CD4-positive, alpha-beta T cell treated with Interleukin-12 subunit alpha and Interleukin-12 subunit beta, for 1 hour (primary cell): Measurements from ENCODE around the gene JUND.
A peak's percentile ranks its signal among the peaks of the same experiment; 100 is the strongest.

ENCODE experiments used
- DNase-seq: peaks from one replicate; pipeline ENCODE4 v3.0.0-alpha.2; 2020

JUND gene

GRCh38 chr19:18308051-18308947 lies 26.9 kb upstream of the JUND start:
- no peak for DNase-seq

DNA sequence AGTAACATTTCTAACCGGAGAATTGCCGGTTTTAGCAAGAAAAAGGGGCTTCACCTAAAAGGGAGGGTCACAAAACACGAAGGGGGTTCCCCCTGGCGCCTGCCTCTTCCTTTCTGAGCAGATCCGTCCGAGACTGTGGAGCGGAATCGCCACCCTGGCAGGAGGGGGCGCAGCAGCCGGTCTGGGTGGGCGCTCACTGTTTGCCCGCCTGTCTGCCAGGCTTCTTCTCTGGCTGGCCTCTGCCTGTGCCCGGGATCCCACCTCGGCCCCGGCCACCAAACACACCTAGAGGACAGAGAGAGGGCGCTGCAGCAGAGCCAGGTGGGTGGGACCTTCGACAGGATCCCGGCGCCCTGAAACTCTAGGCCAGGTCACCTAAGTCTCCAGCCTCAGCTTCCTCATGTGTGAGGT lies 25.9 kb upstream of the JUND start:
- peak; percentile 60 for DNase-seq

DNA sequence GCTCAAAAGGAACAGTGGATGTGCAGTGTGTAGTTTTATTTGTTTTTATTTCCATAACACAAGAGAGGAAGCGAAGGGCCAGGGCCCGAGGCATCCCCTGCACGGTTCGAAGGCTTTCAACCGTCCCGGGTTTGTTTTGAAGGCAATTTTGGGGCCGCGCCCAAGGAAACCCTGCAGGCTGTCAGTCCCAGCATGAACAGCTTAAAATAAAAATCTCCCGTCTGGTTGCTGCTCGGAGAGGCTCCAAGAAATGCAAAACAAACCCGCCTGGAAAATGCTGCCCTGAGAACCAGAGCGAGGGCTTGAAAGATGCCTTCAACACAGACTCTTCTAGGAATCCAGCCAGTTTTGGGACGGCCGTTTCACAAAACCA lies 25.5 kb upstream of the JUND start:
- DNase-seq: no peak

DNA sequence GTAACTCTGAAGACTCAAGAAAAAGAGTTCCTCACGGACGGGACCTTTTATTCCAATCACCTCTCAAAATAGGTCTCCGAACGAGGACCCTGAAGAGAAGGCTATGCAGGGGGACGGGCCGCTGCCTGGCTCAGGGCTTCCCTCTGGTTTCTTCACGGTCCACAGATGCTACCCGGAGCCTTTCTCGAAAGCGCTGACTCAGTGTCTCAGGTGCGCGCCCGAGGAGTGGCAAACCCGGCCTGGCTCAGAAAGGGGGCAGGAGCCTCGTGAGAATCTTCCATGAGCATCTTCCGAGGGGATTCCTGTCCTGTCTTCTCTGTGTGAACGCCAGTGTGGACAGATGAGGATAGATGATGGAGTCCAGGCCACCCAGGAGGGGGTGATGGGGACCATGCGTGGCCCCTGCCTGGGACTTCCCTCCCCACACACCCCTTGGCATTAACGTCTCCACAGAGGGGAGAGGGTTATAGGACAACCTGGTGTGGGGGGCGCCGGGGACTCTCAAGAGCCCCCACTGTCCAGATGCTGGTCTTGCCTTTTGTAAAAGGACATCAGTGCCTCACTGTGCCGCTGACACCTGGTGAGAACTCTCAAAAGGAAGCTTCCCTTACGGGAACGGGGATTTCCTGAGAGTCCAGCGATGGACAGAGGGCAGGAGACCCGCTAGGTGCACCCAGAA lies 24.9 kb upstream of the JUND start:
- no peak for DNase-seq

- DNase-seq: peak; percentile 87
These were observed 23.3 kb upstream of the JUND start for GRCh38 chr19:18304458-18305310.

- no peak for DNase-seq
These were observed 22.7 kb upstream of the JUND start for GRCh38 chr19:18304208-18304457.

GRCh38 chr19:18301718-18302111 lies 20.3 kb upstream of the JUND start:
- no peak for DNase-seq

- DNase-seq: no peak
These were observed 19.7 kb upstream of the JUND start for GRCh38 chr19:18300930-18301717.

- no peak for DNase-seq
These were observed 18.2 kb upstream of the JUND start for GRCh38 chr19:18299654-18300053.

DNA sequence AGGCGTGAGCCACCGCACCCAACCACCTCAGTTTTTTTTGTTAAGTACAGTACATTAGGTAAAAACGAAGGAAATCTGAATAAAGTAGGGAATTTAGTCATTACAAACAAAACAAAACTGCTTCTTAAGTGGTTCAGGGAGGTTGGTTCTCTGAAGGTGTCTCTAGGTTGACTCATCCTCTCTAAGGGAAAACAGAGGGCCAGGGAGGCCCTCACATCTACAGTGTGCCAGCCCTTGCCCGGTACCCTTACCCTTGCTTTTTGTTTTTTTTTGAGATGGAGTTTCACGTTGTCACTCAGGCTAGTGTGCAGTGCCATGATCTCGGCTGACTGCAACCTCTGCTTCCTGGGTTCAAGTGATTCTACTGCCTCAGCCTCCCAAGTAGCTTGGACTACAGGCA lies 17.2 kb upstream of the JUND start:
- no peak for DNase-seq

DNA sequence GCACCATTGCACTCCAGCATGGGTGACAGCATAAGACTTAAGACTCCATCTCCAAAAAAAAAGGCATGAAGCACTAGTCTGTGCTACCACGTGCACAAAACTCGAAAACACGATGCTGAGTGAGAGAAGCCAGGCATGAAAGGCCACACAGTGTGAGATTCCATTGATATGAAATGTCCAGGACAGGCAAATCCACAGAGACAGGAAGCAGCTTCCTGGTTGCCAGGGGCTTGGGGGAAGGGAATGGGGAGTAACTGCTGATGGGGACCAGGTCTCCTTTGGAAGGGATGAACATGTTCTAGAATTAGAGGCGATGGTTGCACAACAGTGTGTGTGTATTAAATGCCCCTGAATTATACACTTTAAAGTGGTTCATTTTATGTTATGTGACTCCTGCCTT lies 15.9 kb upstream of the JUND start:
- DNase-seq: no peak

DNA sequence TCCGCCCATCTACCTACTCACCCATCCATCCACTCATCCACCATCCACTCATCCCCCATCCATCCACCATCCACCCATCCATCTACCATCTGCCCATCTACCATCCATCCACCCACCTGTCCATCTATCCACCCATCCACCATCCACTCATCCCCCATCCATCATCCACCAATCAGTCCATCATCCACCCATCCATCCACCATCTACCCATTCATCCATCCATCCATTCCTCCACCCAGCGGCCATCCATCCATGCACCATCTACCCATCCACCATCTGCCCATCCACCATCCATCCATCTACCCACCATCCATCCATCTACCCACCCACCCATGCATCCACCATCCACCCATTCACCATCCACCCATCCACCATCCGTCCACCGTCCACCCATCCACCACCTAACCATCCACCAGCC lies 13.6 kb upstream of the JUND start:
- DNase-seq: no peak

DNA sequence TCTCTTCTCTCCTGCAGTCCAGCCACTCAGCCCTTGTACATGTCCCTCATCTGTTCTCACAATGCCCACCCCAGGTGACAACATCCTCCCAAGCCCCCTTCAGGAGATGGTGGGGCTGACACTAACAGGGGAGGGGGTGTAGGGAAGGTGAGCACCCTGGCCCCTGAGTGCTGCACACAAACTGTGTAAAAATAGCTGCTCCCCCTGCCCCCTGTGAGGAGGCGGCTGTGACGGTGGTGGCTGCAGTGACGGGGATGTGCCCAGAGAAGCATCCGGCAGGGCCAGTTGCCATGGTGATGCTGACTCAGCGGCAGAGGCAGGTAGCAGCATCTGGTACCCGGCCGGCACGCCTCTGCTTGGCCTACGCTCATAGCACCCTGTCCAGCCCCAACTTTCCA lies 13.0 kb upstream of the JUND start:
- DNase-seq: peak; percentile 94

DNA sequence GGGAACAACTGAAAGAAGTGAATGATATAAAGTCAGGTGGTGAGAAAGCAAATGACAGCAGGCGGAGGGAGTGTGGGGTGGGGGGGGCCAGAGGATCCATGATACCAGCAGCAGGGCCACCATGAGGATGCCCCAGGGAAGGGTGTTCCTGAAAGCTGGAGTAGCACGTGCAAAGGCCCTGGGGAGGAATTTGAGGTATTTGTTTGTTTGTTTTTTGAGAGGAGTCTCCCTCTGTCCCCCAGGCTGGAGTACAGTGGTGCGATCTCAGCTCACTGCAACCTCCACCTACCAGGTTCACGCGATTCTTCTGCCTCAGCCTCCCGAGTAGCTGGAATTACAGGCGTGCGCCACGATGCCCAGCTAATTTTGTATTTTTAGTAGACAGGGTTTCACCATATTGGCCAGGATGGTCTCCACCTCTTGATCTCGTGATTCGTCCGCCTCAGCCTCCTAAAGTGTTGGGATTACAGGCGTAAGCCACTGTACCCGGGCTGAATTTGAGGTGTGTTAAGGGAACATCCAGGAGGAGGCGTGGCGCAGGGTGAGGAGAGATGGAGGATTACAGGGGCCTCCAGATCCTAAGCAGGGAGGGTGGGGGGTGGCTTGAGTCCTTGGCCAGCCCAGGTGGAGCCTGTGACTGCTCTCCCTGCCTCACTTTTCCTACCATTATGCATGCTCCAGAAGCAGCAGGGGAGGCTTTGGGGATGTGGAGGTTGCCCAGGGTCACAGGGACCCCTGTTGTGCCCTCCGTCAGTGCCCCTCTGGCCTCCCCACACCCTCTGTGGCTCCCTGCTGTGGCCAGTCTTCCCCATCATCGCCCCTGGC lies 12.4 kb upstream of the JUND start:
- no peak for DNase-seq

DNA sequence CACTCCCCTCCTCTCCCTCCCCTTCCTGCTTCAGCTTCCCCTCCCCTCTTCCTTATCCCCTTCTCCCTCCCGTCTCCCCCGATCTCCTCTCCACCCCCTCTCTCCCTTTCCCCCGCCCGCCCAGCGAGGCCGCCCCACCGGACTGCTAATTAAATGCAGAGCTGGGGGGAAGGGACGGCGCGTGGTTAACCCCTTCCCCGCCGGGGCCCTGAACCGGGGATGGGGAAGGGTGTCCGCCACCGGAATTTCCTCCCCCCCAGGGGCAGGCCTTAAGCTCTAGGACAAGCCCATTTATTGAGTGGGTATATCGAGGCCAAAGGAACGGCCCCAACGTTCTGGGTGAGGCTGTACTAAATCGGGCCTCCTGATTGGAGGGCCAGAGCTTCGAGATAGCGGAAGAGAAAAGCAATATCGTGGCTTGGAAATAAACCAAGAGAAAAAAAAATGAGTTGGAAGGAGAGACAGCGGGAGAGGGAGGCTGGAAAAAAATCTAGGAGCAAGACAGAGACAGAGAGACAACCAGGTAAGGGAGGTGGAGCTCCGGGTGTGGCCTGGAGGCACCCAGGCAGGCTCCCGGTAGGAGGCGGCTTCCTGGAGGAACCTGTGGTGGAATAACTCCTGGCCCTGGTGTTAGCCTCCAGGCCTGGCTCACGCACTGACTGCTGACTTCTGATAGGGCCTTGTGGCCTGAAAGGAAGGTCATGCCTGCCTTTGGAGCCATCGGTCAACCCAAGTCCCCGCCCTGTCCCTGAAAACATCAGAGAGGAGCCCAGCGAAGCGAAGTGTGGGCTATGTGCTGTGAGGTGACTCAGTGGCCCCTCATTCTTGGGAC lies 11.6 kb upstream of the JUND start:
- DNase-seq: peak; percentile 67

GRCh38 chr19:18292462-18292809 lies 11.0 kb upstream of the JUND start:
- DNase-seq: no peak

- DNase-seq: peak; percentile 85
These were observed 10.4 kb upstream of the JUND start for GRCh38 chr19:18291590-18292461.

- DNase-seq: no peak
These were observed 9.7 kb upstream of the JUND start for GRCh38 chr19:18291019-18291524.

- DNase-seq: peak; percentile 92
These were observed 9.0 kb upstream of the JUND start for GRCh38 chr19:18290302-18291018.
